ENCODE measurements around the gene PRKD3. TPM values are rescaled to one million over a fixed set of nuclear protein-coding genes. Genes with fewer than 3 reads are reported as not detected.
A peak's percentile ranks its signal among the peaks of the same experiment; 100 is the strongest.

Gene PRKD3
- 10 to 100 TPM; 17.4 to 22.8 TPM for total RNA-seq

- DNase-seq (peak; percentile 66), ATAC-seq (peak; percentile 76)
- Mint-ChIP-seq H3K27ac (peak within 1 kb of the TSS; percentile 92), H3K36me3 (ENCODE audit: low read depth) (peaks cover 1% of the 10 kb centered on the region), H3K4me1 (peaks cover 27% of the 10 kb centered on the region), H3K27me3 (peaks cover 17% of the 10 kb centered on the region), H3K9me3 (ENCODE audit: low read depth) (no peaks in the 10 kb centered on the region), H3K4me3 (peak within 1 kb of the TSS; percentile 91)
- intact Hi-C loops (cut with DNase I, micrococcal nuclease): loop anchor here (1.0 to 5.0 kb wide), 9 partner anchors 42 to 1052 kb away; partner anchors contain the start of genes CEBPZ (in 2 of the 2), NDUFAF7 (in 2 of the 2), ATL2 (in 1 of the 2) and CDC42EP3 (in 1 of the 2)
- ChIA-PET CTCF (interaction anchor here (1.3 kb wide), 1 partner anchor 51 kb away, joined by 3 read pairs; no protein-coding TSS in a partner anchor), POLR2A (interaction anchor here (0.6 kb wide), 1 partner anchor 547 kb away, joined by 4 read pairs; no protein-coding TSS in a partner anchor)
These were observed at the start of gene PRKD3 for GRCh38 chr2:37324786-37325624. TSS of gene PRKD3 (minus strand) at chr2:37324833. CDS start at chr2:37316524, 8,309 bp downstream.

GRCh38 chr2:37372000-37372399, 47.4 kb upstream of the PRKD3 start:
- Mint-ChIP-seq H3K36me3 (ENCODE audit: low read depth) (no peaks in the 10 kb centered on the region), H3K4me1 (peaks cover 20% of the 10 kb centered on the region), H3K27ac (no peak overlapping the region), H3K4me3 (no peak overlapping the region), H3K27me3 (peaks cover 46% of the 10 kb centered on the region), H3K9me3 (ENCODE audit: low read depth) (no peaks in the 10 kb centered on the region)
- POLR2A ChIA-PET: no interaction called here
- ATAC-seq: no peak
- intact Hi-C loops (cut with DNase I, micrococcal nuclease): no loop called here
- CTCF ChIA-PET: no interaction called here
- DNase-seq: no peak

GRCh38 chr2:37370666-37371065, 46.0 kb upstream of the PRKD3 start:
- ChIA-PET POLR2A (no interaction called here), CTCF (interaction anchor here (1.3 to 1.7 kb wide), 2 partner anchors 20 to 507 kb away, joined by 3 to 5 read pairs; no protein-coding TSS in a partner anchor)
- no peak for ATAC-seq
- Mint-ChIP-seq H3K36me3 (ENCODE audit: low read depth) (no peaks in the 10 kb centered on the region), H3K4me3 (no peak overlapping the region), H3K4me1 (peaks cover 6% of the 10 kb centered on the region), H3K9me3 (ENCODE audit: low read depth) (no peaks in the 10 kb centered on the region), H3K27me3 (peaks cover 46% of the 10 kb centered on the region), H3K27ac (no peak overlapping the region)
- intact Hi-C loops (cut with DNase I, micrococcal nuclease): no loop called here
- DNase-seq: no peak

- POLR2A ChIA-PET: interaction anchor here (0.6 kb wide), 1 partner anchor 9 kb away, joined by 4 read pairs; no protein-coding TSS in a partner anchor
- H3K27ac Mint-ChIP-seq: no peak overlapping the region
- intact Hi-C loops (cut with DNase I, micrococcal nuclease): loop anchor here (1.0 to 2.0 kb wide), 5 partner anchors 8 to 505 kb away; partner anchors contain the start of genes PRKD3 (in 1 of the 2) and QPCT (in 1 of the 2)
These were observed 43.4 kb upstream of the PRKD3 start for GRCh38 chr2:37367984-37368383.

GRCh38 chr2:37367310-37367709, 42.7 kb upstream of the PRKD3 start:
- no peak overlapping the region for H3K4me3 Mint-ChIP-seq
- peaks cover 32% of the 10 kb centered on the region for H3K27me3 Mint-ChIP-seq
- ChIA-PET CTCF (interaction anchor here (0.5 to 2.7 kb wide), 5 partner anchors 9 to 1107 kb away, joined by 3 to 18 read pairs (median 4); no protein-coding TSS in a partner anchor), POLR2A (interaction anchor here (0.6 to 2.4 kb wide), 2 partner anchors 9 to 10 kb away, joined by 4 to 5 read pairs; no protein-coding TSS in a partner anchor)
- intact Hi-C loops (cut with DNase I, micrococcal nuclease): loop anchor here (1.0 to 2.0 kb wide), 4 partner anchors 9 to 43 kb away; partner anchors contain the start of genes PRKD3 (in 1 of the 2) and QPCT (in 1 of the 2)
- no peak for DNase-seq
- no peak for ATAC-seq
- no peaks in the 10 kb centered on the region for H3K4me1 Mint-ChIP-seq
- no peaks in the 10 kb centered on the region for H3K36me3 Mint-ChIP-seq (ENCODE audit: low read depth)
- no peak overlapping the region for H3K27ac Mint-ChIP-seq
- H3K9me3 Mint-ChIP-seq (ENCODE audit: low read depth): no peaks in the 10 kb centered on the region

More at GRCh38 chr2:37367984-37368383, 43.4 kb upstream of the PRKD3 start:
- Mint-ChIP-seq H3K9me3 (ENCODE audit: low read depth) (no peaks in the 10 kb centered on the region), H3K4me1 (no peaks in the 10 kb centered on the region), H3K36me3 (ENCODE audit: low read depth) (no peaks in the 10 kb centered on the region), H3K27me3 (peaks cover 32% of the 10 kb centered on the region), H3K4me3 (no peak overlapping the region)
- DNase-seq (peak; percentile 34), ATAC-seq (peak; percentile 65)
- CTCF ChIA-PET: interaction anchor here (0.6 to 2.7 kb wide), 5 partner anchors 8 to 349 kb away, joined by 3 to 18 read pairs (median 4); no protein-coding TSS in a partner anchor

GRCh38 chr2:37366773-37367172, 42.1 kb upstream of the PRKD3 start:
- Mint-ChIP-seq H3K9me3 (ENCODE audit: low read depth) (no peaks in the 10 kb centered on the region), H3K4me3 (no peak overlapping the region), H3K4me1 (no peaks in the 10 kb centered on the region), H3K27ac (no peak overlapping the region), H3K36me3 (ENCODE audit: low read depth) (no peaks in the 10 kb centered on the region), H3K27me3 (peaks cover 30% of the 10 kb centered on the region)
- POLR2A ChIA-PET: interaction anchor here (0.7 to 2.4 kb wide), 3 partner anchors 11 to 168 kb away, joined by 3 to 5 read pairs (median 4); no protein-coding TSS in a partner anchor
- ATAC-seq: peak; percentile 43
- CTCF ChIA-PET: interaction anchor here (0.5 to 2.7 kb wide), 3 partner anchors 9 to 1107 kb away, joined by 4 to 18 read pairs (median 4); no protein-coding TSS in a partner anchor
- DNase-seq: peak; percentile 40
- intact Hi-C loops (cut with DNase I, micrococcal nuclease): loop anchor here (1.0 to 2.0 kb wide), 4 partner anchors 10 to 42 kb away; partner anchors contain the start of genes PRKD3 (in 1 of the 2) and QPCT (in 1 of the 2)

- ATAC-seq (peak; percentile 66), DNase-seq (peak; percentile 28)
- Mint-ChIP-seq H3K36me3 (ENCODE audit: low read depth) (no peaks in the 10 kb centered on the region), H3K27ac (no peak overlapping the region), H3K9me3 (ENCODE audit: low read depth) (no peaks in the 10 kb centered on the region), H3K27me3 (peaks cover 33% of the 10 kb centered on the region), H3K4me1 (no peaks in the 10 kb centered on the region), H3K4me3 (no peak overlapping the region)
- intact Hi-C loops (cut with DNase I, micrococcal nuclease): loop anchor here (1.0 to 2.0 kb wide), 3 partner anchors 21 to 41 kb away; partner anchors contain the start of genes PRKD3 (in 1 of the 2) and QPCT (in 1 of the 2)
- POLR2A ChIA-PET: interaction anchor here (2.4 kb wide), 1 partner anchor 12 kb away, joined by 5 read pairs; no protein-coding TSS in a partner anchor
- CTCF ChIA-PET: interaction anchor here (2.7 kb wide), 1 partner anchor 10 kb away, joined by 18 read pairs; no protein-coding TSS in a partner anchor
These were observed 41.0 kb upstream of the PRKD3 start for GRCh38 chr2:37365669-37366068.

GRCh38 chr2:37364351-37364750, 39.7 kb upstream of the PRKD3 start:
- no peak overlapping the region for H3K27ac Mint-ChIP-seq
- no peaks in the 10 kb centered on the region for H3K9me3 Mint-ChIP-seq (ENCODE audit: low read depth)
- no peaks in the 10 kb centered on the region for H3K4me1 Mint-ChIP-seq
- H3K36me3 Mint-ChIP-seq (ENCODE audit: low read depth): no peaks in the 10 kb centered on the region
- H3K4me3 Mint-ChIP-seq: no peak overlapping the region
- ChIA-PET CTCF (no interaction called here), POLR2A (no interaction called here)
- ATAC-seq (no peak), DNase-seq (no peak)
- H3K27me3 Mint-ChIP-seq: peaks cover 39% of the 10 kb centered on the region
- intact Hi-C loops (cut with DNase I, micrococcal nuclease): no loop called here

- Mint-ChIP-seq H3K36me3 (ENCODE audit: low read depth) (no peaks in the 10 kb centered on the region), H3K27me3 (peaks cover 45% of the 10 kb centered on the region), H3K9me3 (ENCODE audit: low read depth) (no peaks in the 10 kb centered on the region), H3K4me3 (no peak overlapping the region), H3K27ac (no peak overlapping the region), H3K4me1 (no peaks in the 10 kb centered on the region)
- POLR2A ChIA-PET: no interaction called here
- CTCF ChIA-PET: interaction anchor here (0.8 to 2.4 kb wide), 4 partner anchors 12 to 34 kb away, joined by 3 to 6 read pairs (median 4); no protein-coding TSS in a partner anchor
- no peak for ATAC-seq
- intact Hi-C loops (cut with DNase I, micrococcal nuclease): no loop called here
- DNase-seq: no peak
These were observed 37.5 kb upstream of the PRKD3 start for GRCh38 chr2:37361994-37362698.

- Mint-ChIP-seq H3K4me3 (no peak overlapping the region), H3K4me1 (no peaks in the 10 kb centered on the region), H3K36me3 (ENCODE audit: low read depth) (no peaks in the 10 kb centered on the region), H3K27me3 (peaks cover 46% of the 10 kb centered on the region), H3K9me3 (ENCODE audit: low read depth) (no peaks in the 10 kb centered on the region), H3K27ac (no peak overlapping the region)
- POLR2A ChIA-PET: no interaction called here
- intact Hi-C loops (cut with DNase I, micrococcal nuclease): no loop called here
- no peak for ATAC-seq
- CTCF ChIA-PET: interaction anchor here (1.0 to 2.4 kb wide), 4 partner anchors 12 to 35 kb away, joined by 3 to 6 read pairs (median 4); no protein-coding TSS in a partner anchor
- no peak for DNase-seq
These were observed 36.7 kb upstream of the PRKD3 start for GRCh38 chr2:37361216-37361815.
